GM23338 (cell line): ENCODE data around the gene DOCK1.

Experiments used
- CREB1 ChIP-seq: fragments of 250-450 bp; sonication (Bioruptor Pico); IDR thresholded peaks from 2 replicates; pipeline ENCODE4 v1.5.0; 2020; ENCODE audit warnings: low read depth, mild to moderate bottlenecking, moderate library complexity
- EZH2 ChIP-seq: fragments of 200-600 bp; sonication (generic); IDR thresholded peaks from one replicate; pipeline ENCODE4 v1.8.0; 2017; ENCODE audit warnings: antibody characterized with exemption, mild to moderate bottlenecking, low read depth; ENCODE audit not compliant: unreplicated experiment
- EZH2phosphoT487 ChIP-seq: fragments of 200-600 bp; sonication (generic); IDR thresholded peaks from one replicate; pipeline ENCODE4 v1.8.1; 2018; ENCODE audit warnings: antibody characterized with exemption; ENCODE audit not compliant: unreplicated experiment
- JUNB ChIP-seq: IDR thresholded peaks from one replicate; pipeline ENCODE4 v1.6.1; 2016; ENCODE audit warnings: antibody characterized with exemption; ENCODE audit not compliant: unreplicated experiment
- NANOG ChIP-seq: IDR thresholded peaks from 2 replicates; pipeline ENCODE4 v1.6.1; 2016; ENCODE audit warnings: antibody characterized with exemption, borderline replicate concordance
- POLR2AphosphoS5 ChIP-seq: IDR thresholded peaks from 2 replicates; pipeline ENCODE4 v1.6.1; 2016; ENCODE audit warnings: antibody characterized with exemption, low read depth
- ZNF114 ChIP-seq: fragments of 250-450 bp; sonication (Bioruptor Pico); IDR thresholded peaks from 2 replicates; pipeline ENCODE4 v1.5.0; 2020; ENCODE audit warnings: mild to moderate bottlenecking, moderate library complexity
- TF ChIP-seq, protein P1 (sequence below), 2 experiments: fragments of 200-600 bp in 1 of 2; sonication (generic) in 1 of 2; conservative IDR thresholded peaks; 2 replicates each; pipeline versions ENCODE4 v1.5.1 to v1.6.1; 2016 to 2017; ENCODE audit warnings: antibody characterized with exemption in 2 of 2, low read depth in 2 of 2, mild to moderate bottlenecking in 2 of 2, moderate library complexity in 1 of 2
- TF ChIP-seq, protein P2 (sequence below): IDR thresholded peaks from 2 replicates; pipeline ENCODE4 v1.6.1; 2016; ENCODE audit warnings: antibody characterized with exemption
- TF ChIP-seq, protein P3 (sequence below): IDR thresholded peaks from one replicate; pipeline ENCODE4 v1.6.1; 2018; ENCODE audit warnings: antibody characterized with exemption; ENCODE audit not compliant: unreplicated experiment

DNA sequence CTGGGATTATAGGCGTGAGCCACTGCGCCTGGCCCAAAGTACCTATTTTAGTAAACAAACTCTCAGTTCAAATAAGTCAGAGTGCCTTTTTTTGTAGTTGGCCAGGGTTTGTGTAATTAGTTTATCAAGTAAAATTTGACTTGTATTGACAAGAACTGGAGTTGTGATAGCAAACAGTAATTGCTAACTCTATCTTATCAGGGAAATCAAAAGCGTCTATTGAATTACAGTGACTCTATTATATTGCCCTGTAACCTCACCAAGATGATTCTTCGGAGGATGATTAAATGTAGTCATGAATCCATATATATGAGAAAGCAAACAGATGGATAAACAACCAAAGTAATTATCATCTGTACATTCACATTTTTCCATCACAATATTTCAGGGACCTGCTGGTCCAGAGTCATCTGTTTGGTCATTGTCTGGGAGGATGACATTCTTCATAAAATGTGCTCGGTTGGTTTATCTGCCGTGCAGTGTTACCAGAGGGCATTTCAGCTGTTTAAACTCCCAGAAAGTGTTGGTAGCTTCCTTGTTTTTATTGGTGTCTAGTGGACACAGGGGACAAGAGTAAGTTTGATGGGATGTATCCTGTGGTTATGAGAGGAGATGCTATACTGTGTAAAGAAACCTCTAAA lies 35.6 kb downstream of the DOCK1 start:
- TF ChIP-seq, protein P1, sequence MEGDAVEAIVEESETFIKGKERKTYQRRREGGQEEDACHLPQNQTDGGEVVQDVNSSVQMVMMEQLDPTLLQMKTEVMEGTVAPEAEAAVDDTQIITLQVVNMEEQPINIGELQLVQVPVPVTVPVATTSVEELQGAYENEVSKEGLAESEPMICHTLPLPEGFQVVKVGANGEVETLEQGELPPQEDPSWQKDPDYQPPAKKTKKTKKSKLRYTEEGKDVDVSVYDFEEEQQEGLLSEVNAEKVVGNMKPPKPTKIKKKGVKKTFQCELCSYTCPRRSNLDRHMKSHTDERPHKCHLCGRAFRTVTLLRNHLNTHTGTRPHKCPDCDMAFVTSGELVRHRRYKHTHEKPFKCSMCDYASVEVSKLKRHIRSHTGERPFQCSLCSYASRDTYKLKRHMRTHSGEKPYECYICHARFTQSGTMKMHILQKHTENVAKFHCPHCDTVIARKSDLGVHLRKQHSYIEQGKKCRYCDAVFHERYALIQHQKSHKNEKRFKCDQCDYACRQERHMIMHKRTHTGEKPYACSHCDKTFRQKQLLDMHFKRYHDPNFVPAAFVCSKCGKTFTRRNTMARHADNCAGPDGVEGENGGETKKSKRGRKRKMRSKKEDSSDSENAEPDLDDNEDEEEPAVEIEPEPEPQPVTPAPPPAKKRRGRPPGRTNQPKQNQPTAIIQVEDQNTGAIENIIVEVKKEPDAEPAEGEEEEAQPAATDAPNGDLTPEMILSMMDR (conservative IDR thresholded peaks at IDR 0.05; ENCODE audit: low read depth in 2 of 2) = no peak
- no peak for TF ChIP-seq CREB1 (CRISPR knock-in tag)
- no peak for TF ChIP-seq EZH2
- no peak for TF ChIP-seq EZH2phosphoT487
- TF ChIP-seq JUNB = no peak
- TF ChIP-seq, protein P2, sequence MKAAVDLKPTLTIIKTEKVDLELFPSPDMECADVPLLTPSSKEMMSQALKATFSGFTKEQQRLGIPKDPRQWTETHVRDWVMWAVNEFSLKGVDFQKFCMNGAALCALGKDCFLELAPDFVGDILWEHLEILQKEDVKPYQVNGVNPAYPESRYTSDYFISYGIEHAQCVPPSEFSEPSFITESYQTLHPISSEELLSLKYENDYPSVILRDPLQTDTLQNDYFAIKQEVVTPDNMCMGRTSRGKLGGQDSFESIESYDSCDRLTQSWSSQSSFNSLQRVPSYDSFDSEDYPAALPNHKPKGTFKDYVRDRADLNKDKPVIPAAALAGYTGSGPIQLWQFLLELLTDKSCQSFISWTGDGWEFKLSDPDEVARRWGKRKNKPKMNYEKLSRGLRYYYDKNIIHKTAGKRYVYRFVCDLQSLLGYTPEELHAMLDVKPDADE = no peak
- no peak for TF ChIP-seq ZNF114 (CRISPR knock-in tag)
- TF ChIP-seq NANOG = no peak
- TF ChIP-seq, protein P3, sequence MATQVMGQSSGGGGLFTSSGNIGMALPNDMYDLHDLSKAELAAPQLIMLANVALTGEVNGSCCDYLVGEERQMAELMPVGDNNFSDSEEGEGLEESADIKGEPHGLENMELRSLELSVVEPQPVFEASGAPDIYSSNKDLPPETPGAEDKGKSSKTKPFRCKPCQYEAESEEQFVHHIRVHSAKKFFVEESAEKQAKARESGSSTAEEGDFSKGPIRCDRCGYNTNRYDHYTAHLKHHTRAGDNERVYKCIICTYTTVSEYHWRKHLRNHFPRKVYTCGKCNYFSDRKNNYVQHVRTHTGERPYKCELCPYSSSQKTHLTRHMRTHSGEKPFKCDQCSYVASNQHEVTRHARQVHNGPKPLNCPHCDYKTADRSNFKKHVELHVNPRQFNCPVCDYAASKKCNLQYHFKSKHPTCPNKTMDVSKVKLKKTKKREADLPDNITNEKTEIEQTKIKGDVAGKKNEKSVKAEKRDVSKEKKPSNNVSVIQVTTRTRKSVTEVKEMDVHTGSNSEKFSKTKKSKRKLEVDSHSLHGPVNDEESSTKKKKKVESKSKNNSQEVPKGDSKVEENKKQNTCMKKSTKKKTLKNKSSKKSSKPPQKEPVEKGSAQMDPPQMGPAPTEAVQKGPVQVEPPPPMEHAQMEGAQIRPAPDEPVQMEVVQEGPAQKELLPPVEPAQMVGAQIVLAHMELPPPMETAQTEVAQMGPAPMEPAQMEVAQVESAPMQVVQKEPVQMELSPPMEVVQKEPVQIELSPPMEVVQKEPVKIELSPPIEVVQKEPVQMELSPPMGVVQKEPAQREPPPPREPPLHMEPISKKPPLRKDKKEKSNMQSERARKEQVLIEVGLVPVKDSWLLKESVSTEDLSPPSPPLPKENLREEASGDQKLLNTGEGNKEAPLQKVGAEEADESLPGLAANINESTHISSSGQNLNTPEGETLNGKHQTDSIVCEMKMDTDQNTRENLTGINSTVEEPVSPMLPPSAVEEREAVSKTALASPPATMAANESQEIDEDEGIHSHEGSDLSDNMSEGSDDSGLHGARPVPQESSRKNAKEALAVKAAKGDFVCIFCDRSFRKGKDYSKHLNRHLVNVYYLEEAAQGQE = no peak
- TF ChIP-seq POLR2AphosphoS5 = no peak
